SU-DHL-6 (cell line): ENCODE data around the gene LHFPL3.

ENCODE experiments used
- H2AFZ ChIP-seq: fragments of 200-600 bp; sonication (generic); 2 replicates; pipeline ENCODE4 v1.6.1; 2014; ENCODE audit warnings: low read depth, mild to moderate bottlenecking, moderate library complexity, mixed read lengths, antibody characterized with exemption, low read length; ENCODE audit not compliant: severe bottlenecking
- H3F3A ChIP-seq: fragments of 200-600 bp; shearing (Covaris generic); 2 replicates; pipeline ENCODE4 v1.6.0; 2016; ENCODE audit warnings: antibody characterized with exemption, mild to moderate bottlenecking; ENCODE audit not compliant: insufficient read depth
- H3K27ac ChIP-seq: fragments of 200-600 bp; sonication (generic); 2 replicates; pipeline ENCODE4 v1.5.1; 2016; ENCODE audit warnings: low read depth, mild to moderate bottlenecking, low read length, moderate library complexity, mixed read lengths
- H3K27me3 ChIP-seq: fragments of 200-600 bp; sonication (generic), shearing (Covaris generic); 2 replicates; pipeline ENCODE4 v1.6.0; 2014; ENCODE audit warnings: mild to moderate bottlenecking, low read length
- H3K36me3 ChIP-seq: fragments of 200-600 bp; sonication (generic); 2 replicates; pipeline ENCODE4 v1.6.1; 2014; ENCODE audit warnings: mild to moderate bottlenecking, low read length, mixed read lengths
- H3K4me2 ChIP-seq: fragments of 300-600, 200-600 bp; shearing (Covaris generic), sonication (generic); 2 replicates; pipeline ENCODE4 v1.6.0; 2014; ENCODE audit warnings: low read length, low read depth, mild to moderate bottlenecking; ENCODE audit not compliant: poor library complexity, severe bottlenecking
- H3K4me3 ChIP-seq: fragments of 200-600 bp; sonication (generic); 2 replicates; pipeline ENCODE4 v1.5.1; 2014; ENCODE audit warnings: antibody characterized with exemption, low read length, mild to moderate bottlenecking, mixed read lengths; ENCODE audit not compliant: insufficient read depth, poor library complexity, severe bottlenecking
- H3K79me2 ChIP-seq: fragments of 200-600 bp; sonication (generic); 2 replicates; pipeline ENCODE4 v1.6.1; 2014; ENCODE audit warnings: mild to moderate bottlenecking, low read length, moderate library complexity; ENCODE audit not compliant: insufficient read depth
- H3K9ac ChIP-seq: fragments of 200-600 bp; sonication (generic); 2 replicates; pipeline ENCODE4 v1.7.0; 2014; ENCODE audit warnings: mild to moderate bottlenecking, low read length
- H3K9me2 ChIP-seq: fragments of 200-600 bp; sonication (generic); replicated peaks from 2 replicates; pipeline ENCODE4 v1.6.1; 2014; ENCODE audit warnings: low read length; ENCODE audit not compliant: insufficient read depth
- H3K9me3 ChIP-seq: fragments of 200-600 bp; sonication (generic); 2 replicates; pipeline ENCODE4 v1.6.1; 2014; ENCODE audit warnings: low read length, mixed read lengths; ENCODE audit not compliant: insufficient read depth
- H4K20me1 ChIP-seq: fragments of 200-600 bp; sonication (generic); 2 replicates; pipeline ENCODE4 v1.6.1; 2014; ENCODE audit warnings: low read depth, mild to moderate bottlenecking, antibody characterized with exemption, low read length, moderate library complexity, mixed read lengths
- CTCF ChIP-seq: fragments of 200-600 bp; sonication (generic); IDR thresholded peaks from one replicate; pipeline ENCODE4 v1.5.1; 2017; ENCODE audit warnings: antibody characterized with exemption, mild to moderate bottlenecking, low read length, moderate library complexity; ENCODE audit not compliant: insufficient read depth, poor library complexity, severe bottlenecking
- EZH2phosphoT487 ChIP-seq: fragments of 200-600 bp; sonication (generic), shearing (Covaris generic); conservative IDR thresholded peaks from 2 replicates; pipeline ENCODE4 v1.6.1; 2018; ENCODE audit warnings: mild to moderate bottlenecking, antibody characterized with exemption, low read length, moderate library complexity, mixed read lengths

The LHFPL3 gene

GRCh38 chr7:104859754-104860426 lies 531.5 kb downstream of the LHFPL3 start:
- H3K9ac ChIP-seq: no peak overlapping the region
- no peaks in the 10 kb centered on the region for H3K27me3 ChIP-seq
- no peaks in the 10 kb centered on the region for H4K20me1 ChIP-seq
- H3K9me3 ChIP-seq: no peaks in the 10 kb centered on the region
- no peaks in the 10 kb centered on the region for H3F3A ChIP-seq
- no peaks in the 10 kb centered on the region for H3K79me2 ChIP-seq
- no peak overlapping the region for H3K4me2 ChIP-seq
- H3K36me3 ChIP-seq: no peaks in the 10 kb centered on the region
- no peak overlapping the region for H3K4me3 ChIP-seq
- no peak overlapping the region for H3K27ac ChIP-seq
- H3K9me2 ChIP-seq: no peaks in the 10 kb centered on the region
- TF ChIP-seq EZH2phosphoT487 (no peak), CTCF (no peak)
- no peak overlapping the region for H2AFZ ChIP-seq

- Histone ChIP-seq H4K20me1 (no peaks in the 10 kb centered on the region), H3K9me2 (no peaks in the 10 kb centered on the region), H3K27ac (no peak overlapping the region), H3K9ac (no peak overlapping the region), H3F3A (no peaks in the 10 kb centered on the region), H3K27me3 (no peaks in the 10 kb centered on the region), H3K36me3 (no peaks in the 10 kb centered on the region), H3K9me3 (no peaks in the 10 kb centered on the region), H3K79me2 (no peaks in the 10 kb centered on the region), H2AFZ (no peak overlapping the region), H3K4me2 (no peak overlapping the region), H3K4me3 (no peak overlapping the region)
- TF ChIP-seq EZH2phosphoT487 (no peak), CTCF (no peak)
Observed at GRCh38 chr7:104861729-104862390, 533.5 kb downstream of the LHFPL3 start.

GRCh38 chr7:104862719-104863118 lies 534.3 kb downstream of the LHFPL3 start:
- no peak overlapping the region for H2AFZ ChIP-seq

More at GRCh38 chr7:104862719-104863118, 534.3 kb downstream of the LHFPL3 start:
- Histone ChIP-seq H3K79me2 (no peaks in the 10 kb centered on the region), H3K27me3 (no peaks in the 10 kb centered on the region), H3K9me2 (no peaks in the 10 kb centered on the region), H3K4me2 (no peak overlapping the region), H3K9me3 (no peaks in the 10 kb centered on the region), H3K27ac (no peak overlapping the region), H3K36me3 (no peaks in the 10 kb centered on the region), H3K9ac (no peak overlapping the region), H3K4me3 (no peak overlapping the region), H4K20me1 (no peaks in the 10 kb centered on the region), H3F3A (no peaks in the 10 kb centered on the region)
- TF ChIP-seq EZH2phosphoT487 (no peak), CTCF (peak; percentile 20)
